Right lobe of liver (tissue), 6 donors: ENCODE results near the gene SCN2A. TPM values are rescaled to one million over a fixed set of nuclear protein-coding genes. Genes with fewer than 3 reads are reported as not detected.

Source experiments
- ATAC-seq, 4 donors: fragments of 200-7000 bp; cut with Tn5 transposase; one replicate each; pipeline ENCODE4 v1.9.1; 2020; ENCODE audit warnings: mild to moderate bottlenecking in 4 of 4, moderate library complexity in 4 of 4
- DNase-seq, 3 donors: peaks; one replicate each; pipeline ENCODE4 v3.0.0-alpha.2; 2020
- H3K27ac ChIP-seq, 3 donors: fragments of 200-600 bp; one replicate each; pipeline ENCODE4 v1.8.0; 2022
- H3K27me3 ChIP-seq, 2 donors: fragments of 200-600 bp; one replicate each; pipeline ENCODE4 v1.8.0; 2022
- H3K36me3 ChIP-seq, 4 donors: fragments of 200-600 bp; sonication (generic) in 1 of 4; one replicate each; pipeline versions ENCODE4 v1.5.1 to v1.8.0; 2017 to 2022; ENCODE audit warnings: control low read depth in 1 of 4
- H3K4me1 ChIP-seq, 4 donors: fragments of 200-600 bp; sonication (generic) in 1 of 4; one replicate each; pipeline versions ENCODE4 v1.5.1 to v1.8.0; 2017 to 2022; ENCODE audit warnings: control low read depth in 1 of 4
- H3K4me3 ChIP-seq, 3 donors: fragments of 200-600 bp; one replicate each; pipeline ENCODE4 v1.8.0; 2022
- H3K9me3 ChIP-seq, 4 donors: fragments of 200-600 bp; sonication (generic) in 1 of 4; one replicate each; pipeline versions ENCODE4 v1.5.1 to v1.8.0; 2017 to 2022; ENCODE audit warnings: control low read depth in 1 of 4
- CTCF ChIP-seq, 4 donors: fragments of 200-600 bp in 3 of 4; fragments of 450-650 bp in 1 of 4; IDR thresholded peaks; one replicate each; pipeline versions ENCODE4 v1.5.1 to v1.8.0; 2016 to 2022; ENCODE audit warnings: antibody characterized with exemption in 4 of 4, mild to moderate bottlenecking in 2 of 4
- POLR2A ChIP-seq: fragments of 450-650 bp; IDR thresholded peaks from one replicate; pipeline ENCODE4 v1.6.1; 2017; ENCODE audit warnings: antibody characterized with exemption, mild to moderate bottlenecking
- WGBS: methylation state at CpG from one replicate; pipeline ENCODE4 v1.1.6; 2018; ENCODE audit warnings: low coverage, low lambda C conversion rate; ENCODE audit not compliant: insufficient coverage; ENCODE audit errors: missing lambda C conversion rate; 5-methylcytosine and 5-hydroxymethylcytosine counted together
- intact Hi-C, 2 donors: fragments of 100-400 bp; cut with DNase I; formaldehyde crosslinking; loops; one replicate each; pipeline versions ENCODE4 v1.11.2 to v1.14.1; 2022
- total RNA-seq, 6 experiments: library from RNA; depleted of rRNA in 2 of 6; stranded (reverse); fragments of >200 nt in 2 of 6; fragmentation: NEBNext Ultra II Directional in 3 of 6; extraction: Animal tissue kit (Norgen Biotek cat#: 25700) in 3 of 6; gene quantifications; one replicate each; pipeline versions ENCODE4 v1.1.0 to v1.2.4, GENCODE V29; 2016 to 2023
- donor health status: DM: no; HTN: yes; CAD: no.
- donor health status: DM: no; HTN: no; CAD: no.
- donor health status: DM: no; HTN: no; CAD: no.
- donor health status: DM: no; HTN: yes; CAD: no.
- donor health status: DM: no; HTN: yes; CAD: no.

Gene SCN2A
- total RNA-seq, 6 experiments from 2014 or later: 0.12 to 0.27 TPM; not detected in 4

GRCh38 chr2:165434865-165435496, 195.8 kb downstream of the SCN2A start:
- ATAC-seq: no peak
- TF ChIP-seq CTCF (IDR thresholded peaks at IDR 0.05): no peak
- TF ChIP-seq POLR2A: no peak
- no peaks in the 10 kb centered on the region for H3K9me3 ChIP-seq
- H3K27ac ChIP-seq: no peak overlapping the region
- 38% methylated on average over 1 of the region's 1 CpG for WGBS
- H3K36me3 ChIP-seq: no peaks in the 10 kb centered on the region
- DNase-seq: no peak
- intact Hi-C loops: no loop called here
- no peaks in the 10 kb centered on the region for H3K4me1 ChIP-seq
- no peak overlapping the region for H3K4me3 ChIP-seq
- no peaks in the 10 kb centered on the region for H3K27me3 ChIP-seq

DNA sequence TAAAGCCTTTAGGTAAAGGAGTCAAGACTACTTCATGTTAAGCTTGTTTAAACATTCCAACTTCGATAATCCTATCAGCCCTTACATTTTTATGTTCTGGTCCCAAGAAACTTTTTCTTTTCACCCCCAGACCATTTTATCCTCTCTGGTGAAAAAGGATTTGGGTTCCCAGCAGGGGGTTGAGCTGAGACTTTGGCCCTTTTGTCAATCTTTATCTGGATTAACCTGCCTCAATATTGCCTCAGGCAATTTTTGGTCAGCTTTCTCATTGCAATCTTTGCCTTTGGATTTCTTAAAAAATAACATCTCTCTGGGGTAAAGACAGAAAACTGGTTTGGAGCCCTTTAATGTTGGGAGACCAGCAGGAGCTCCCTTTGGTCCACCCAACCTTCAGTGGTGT, 196.4 kb downstream of the SCN2A start:
- intact Hi-C loops: no loop called here
- Histone ChIP-seq H3K9me3 (no peaks in the 10 kb centered on the region), H3K36me3 (no peaks in the 10 kb centered on the region), H3K27ac (no peak overlapping the region), H3K4me1 (no peaks in the 10 kb centered on the region), H3K27me3 (no peaks in the 10 kb centered on the region), H3K4me3 (no peak overlapping the region)
- TF ChIP-seq CTCF (IDR thresholded peaks at IDR 0.05) (no peak), POLR2A (no peak)
- no peak for ATAC-seq
- DNase-seq: no peak
- 53% methylated on average over 1 of the region's 1 CpG for WGBS

GRCh38 chr2:165436559-165436958, 197.3 kb downstream of the SCN2A start:
- Histone ChIP-seq H3K4me3 (no peak overlapping the region), H3K27me3 (no peaks in the 10 kb centered on the region), H3K36me3 (no peaks in the 10 kb centered on the region), H3K9me3 (no peaks in the 10 kb centered on the region), H3K4me1 (no peaks in the 10 kb centered on the region), H3K27ac (no peak overlapping the region)
- 67% methylated on average over 3 of the region's 3 CpGs for WGBS
- DNase-seq (no peak), ATAC-seq (no peak)
- no peak for TF ChIP-seq CTCF (IDR thresholded peaks at IDR 0.05)
- intact Hi-C loops: no loop called here

DNA sequence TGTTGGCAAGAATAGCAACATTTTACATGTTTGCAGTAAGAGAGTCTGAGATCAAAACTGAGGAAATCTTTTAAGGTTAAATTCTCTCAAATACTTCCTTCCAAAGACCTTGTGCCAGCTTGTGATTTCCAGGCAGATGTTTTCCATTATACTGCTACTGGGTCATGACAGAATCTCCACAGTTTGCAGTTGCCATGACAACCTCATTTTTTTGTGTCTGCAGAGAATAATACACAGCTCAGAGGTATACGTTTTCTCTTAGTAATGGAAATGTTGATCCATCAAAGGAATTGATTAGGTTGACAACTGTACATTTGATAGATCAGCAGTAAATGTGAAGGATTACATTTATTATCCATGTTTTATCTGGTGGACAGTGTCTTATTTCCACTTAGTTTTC, 201.2 kb downstream of the SCN2A start:
- Histone ChIP-seq H3K27me3 (no peaks in the 10 kb centered on the region), H3K4me3 (no peak overlapping the region), H3K27ac (no peak overlapping the region), H3K4me1 (no peaks in the 10 kb centered on the region), H3K9me3 (no peaks in the 10 kb centered on the region), H3K36me3 (no peaks in the 10 kb centered on the region)
- 5% methylated on average over 1 of the region's 1 CpG for WGBS
- ATAC-seq: no peak
- DNase-seq: no peak
- intact Hi-C loops: no loop called here
- TF ChIP-seq CTCF (IDR thresholded peaks at IDR 0.05) (no peak), POLR2A (no peak)

Other genes starting within 250 kb of the SCN2A start
- under 1 TPM in 3 of 6 experiments, not detected in 3; 0.02 to 0.17 (median 0.06) TPM for gene SCN3A, start 35.4 kb upstream of the SCN2A start, total RNA-seq
- 1 to 10 TPM in 3 of 6 experiments, under 1 TPM in 3; 0.25 to 2.0 (median 1.0) TPM for gene CSRNP3, start 230.3 kb downstream of the SCN2A start, total RNA-seq